Ecto neural progenitor cell (in vitro differentiated cells): ENCODE measurements around the gene RFX4.

Experiments
- DNase-seq: peaks from one replicate; pipeline ENCODE4 v3.0.0-alpha.2; 2018; ENCODE audit warnings: low spot score

Gene RFX4

GRCh38 chr12:106732890-106733289 is 150.1 kb downstream of the RFX4 start:
- DNase-seq, result no peak

GRCh38 chr12:106733660-106734059 is 150.9 kb downstream of the RFX4 start:
- DNase-seq, result no peak

DNA sequence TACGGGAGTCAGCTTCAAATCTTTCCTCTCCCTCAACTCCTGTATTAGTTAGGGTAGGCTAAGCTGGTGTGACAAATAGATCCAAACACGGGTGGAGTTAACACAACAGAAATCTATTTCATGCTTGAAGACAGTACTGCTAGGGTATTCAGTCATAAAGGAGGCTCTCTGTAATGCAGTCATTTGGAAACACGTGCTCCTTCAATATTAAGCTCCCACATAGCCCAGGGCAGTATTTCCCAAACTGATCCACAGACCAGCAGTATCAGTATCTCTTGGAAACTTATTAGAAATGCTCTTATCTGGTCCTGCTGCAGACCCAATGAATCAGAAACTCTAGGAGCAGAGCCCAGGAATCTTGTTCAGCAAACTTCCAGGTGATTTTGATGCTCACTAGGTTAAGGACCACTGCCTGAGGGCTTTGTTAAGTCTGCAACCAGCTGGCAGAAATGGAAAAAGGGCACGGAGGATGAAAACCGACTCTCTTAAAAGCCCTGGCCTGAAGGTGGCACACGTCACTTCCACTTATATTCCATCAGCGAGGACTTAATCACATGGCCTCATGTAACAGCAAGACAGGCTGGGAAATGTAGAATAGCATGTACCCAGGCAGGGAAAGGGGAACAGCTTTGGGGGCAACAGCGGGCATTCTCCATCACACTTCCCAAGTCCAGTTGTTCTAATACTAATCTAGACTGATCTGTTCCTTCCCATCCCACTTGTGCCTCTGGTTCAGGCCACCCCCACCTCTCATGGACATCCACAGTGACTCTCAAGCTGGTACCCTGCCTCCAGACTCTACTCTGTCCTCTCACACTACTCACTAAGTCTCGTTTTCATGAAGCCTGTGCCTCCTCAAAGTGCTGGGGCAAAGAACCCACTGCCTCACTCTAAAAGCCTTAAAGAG is 153.5 kb downstream of the RFX4 start:
- DNase-seq, result no peak

DNA sequence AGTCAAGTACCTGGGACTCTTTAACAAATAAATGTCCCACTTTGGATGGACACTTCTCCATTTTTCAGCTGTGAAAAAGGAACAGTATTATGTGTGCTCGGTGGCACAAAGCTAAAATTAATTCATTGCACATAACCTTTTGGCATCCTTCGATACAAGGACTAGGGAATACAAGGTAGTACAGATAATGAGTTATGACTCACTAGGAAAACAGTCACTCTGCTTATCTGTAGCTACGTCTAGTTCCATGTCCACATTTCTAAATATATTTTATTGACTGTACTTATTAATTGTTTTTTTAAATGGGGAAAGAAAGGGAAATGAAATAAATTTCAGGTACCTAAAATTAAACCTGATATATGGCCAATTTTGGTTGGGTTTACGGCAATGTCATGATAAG is 156.5 kb downstream of the RFX4 start:
- DNase-seq, result no peak

- no peak for DNase-seq
Observed at GRCh38 chr12:106739815-106740530, 157.2 kb downstream of the RFX4 start.

GRCh38 chr12:106740818-106741217 is 158.0 kb downstream of the RFX4 start:
- DNase-seq, result no peak

DNA sequence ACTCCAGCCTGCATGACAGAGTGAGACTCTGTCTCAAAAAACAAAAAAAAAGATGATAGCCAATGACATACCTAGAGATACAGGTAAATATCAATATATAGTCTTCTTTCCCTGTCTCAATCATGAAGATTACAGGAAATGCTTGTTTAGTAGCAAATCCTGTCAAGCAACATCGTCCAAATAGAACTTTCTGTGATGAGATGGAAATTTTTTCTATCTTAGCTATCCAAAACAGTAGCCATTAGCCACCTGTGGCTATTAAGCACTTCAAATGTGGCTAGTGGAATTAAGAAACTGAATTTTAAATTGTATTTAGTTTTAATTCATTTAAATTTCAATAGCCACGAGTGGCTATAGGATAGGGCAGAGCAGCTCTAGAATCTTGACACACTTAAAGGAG is 158.4 kb downstream of the RFX4 start:
- no peak for DNase-seq

DNA sequence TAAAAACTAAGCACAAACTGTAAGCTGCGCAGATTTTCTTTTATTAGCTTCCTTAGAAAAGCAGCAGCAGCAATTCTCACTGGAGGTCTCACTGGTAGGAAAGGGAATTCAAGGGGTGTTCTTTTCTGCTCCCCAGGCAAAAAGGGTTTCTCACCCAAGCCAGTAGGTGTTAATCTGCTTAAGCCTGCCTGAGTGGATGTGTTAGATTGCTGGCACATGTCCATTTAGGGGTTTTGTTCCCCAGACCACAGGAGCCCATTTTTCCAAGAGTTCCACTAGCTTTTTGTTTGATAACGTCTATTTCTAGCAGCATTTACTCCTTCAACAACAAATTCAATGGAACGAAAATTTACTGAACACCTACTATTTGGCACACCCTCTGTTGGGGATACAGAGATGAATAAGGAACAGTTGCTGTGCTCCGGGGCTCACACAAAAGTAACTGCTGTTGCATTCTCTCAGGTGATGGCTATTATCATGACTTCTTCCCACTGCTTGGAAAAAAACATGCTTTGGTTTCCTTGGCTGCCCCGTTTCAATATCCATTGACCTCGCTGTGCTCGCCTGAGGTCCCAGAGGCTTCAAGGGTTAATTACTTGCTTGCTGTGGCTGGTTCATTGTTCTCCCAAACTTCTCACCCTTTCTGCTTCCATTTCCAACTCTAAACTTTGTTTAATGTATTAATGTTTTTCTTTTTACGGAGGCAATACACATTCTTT is 160.6 kb downstream of the RFX4 start:
- no peak for DNase-seq

- DNase-seq, result no peak
Observed at GRCh38 chr12:106744600-106744999, 161.8 kb downstream of the RFX4 start.

DNA sequence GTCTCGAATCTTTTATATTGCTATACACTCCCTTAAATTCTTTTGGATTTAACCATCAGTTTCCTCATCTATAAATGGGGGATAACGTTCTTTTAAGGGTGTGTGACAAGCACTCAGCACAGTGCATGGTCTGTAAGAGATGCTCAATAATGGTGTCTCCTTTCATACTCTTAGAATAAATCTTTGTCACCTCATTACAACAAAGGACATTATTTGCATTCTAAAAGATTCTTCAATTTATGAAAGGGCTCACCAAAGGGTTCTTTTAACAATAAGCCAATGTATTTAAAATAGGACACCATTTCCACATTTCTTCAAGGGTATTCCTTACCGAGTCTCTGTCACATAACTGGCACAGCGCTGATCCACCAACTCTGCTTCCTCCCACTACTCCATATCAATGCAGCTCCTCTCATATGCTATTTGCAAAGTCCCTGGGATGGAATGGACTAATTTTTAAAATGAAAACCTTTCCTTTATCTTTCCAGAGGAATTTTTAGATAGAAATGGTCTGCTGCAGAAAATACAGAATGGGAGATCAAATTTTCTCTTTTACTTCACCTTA is 162.5 kb downstream of the RFX4 start:
- no peak for DNase-seq

DNA sequence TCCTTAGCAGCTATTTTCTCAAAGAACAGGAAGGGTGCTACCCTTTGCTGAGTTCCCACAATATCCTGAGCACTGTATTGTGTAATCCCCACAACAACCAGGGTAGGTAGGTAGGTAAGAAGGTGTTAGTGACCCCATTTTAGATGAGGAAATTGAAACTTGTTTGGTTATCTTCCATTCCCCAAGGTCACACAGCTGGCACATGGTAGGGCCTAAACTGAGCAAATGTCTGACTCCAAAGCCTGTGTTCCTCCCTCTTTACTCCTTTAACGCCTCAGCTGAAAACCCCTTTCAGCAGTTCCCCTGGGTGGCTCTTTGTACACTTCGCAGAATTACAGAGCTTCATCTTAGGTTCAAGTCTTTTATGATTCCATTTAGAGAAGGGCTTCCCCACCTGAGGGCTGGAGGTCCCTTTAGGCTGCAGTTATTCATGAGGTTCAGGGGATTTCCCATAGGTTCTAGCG is 165.2 kb downstream of the RFX4 start:
- no peak for DNase-seq

DNA sequence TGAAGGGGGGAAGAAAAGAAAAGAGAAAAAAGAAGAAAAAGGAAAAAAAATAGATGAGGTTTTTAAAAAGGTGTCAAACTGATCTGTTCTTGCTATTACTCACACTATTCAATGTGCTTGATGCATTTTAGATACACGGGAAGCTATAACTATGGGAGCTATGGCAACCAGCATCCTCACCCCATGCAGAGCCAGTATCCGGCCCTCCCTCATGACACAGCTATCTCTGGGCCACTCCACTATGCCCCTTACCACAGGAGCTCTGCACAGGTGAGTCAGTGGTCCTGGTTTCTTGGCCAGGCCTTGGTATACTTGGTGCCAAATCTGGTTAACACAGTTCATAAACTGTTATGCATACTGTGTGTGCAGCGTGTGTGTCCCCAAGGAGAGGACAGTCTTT is 167.7 kb downstream of the RFX4 start:
- DNase-seq, result no peak

GRCh38 chr12:106753526-106753925 is 170.7 kb downstream of the RFX4 start:
- no peak for DNase-seq

DNA sequence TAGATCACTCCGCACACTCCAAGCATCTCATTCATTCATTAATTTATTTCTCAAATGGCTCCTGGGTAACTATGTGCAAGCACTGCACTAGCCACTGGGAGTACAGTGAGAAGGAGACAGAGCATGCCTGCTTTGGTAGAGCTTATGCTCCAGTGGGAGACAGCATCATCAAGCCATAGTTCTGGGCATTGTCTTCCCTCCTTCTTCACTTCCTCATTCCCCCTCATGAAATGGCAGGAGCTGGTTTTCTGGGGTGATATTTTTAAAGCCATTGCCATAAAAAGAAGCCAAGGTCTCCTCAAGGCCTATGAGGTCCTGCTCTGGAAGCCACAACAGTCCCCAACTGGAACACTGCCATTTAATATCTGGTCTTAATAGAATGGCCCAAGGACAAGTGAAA is 171.5 kb downstream of the RFX4 start:
- no peak for DNase-seq

DNA sequence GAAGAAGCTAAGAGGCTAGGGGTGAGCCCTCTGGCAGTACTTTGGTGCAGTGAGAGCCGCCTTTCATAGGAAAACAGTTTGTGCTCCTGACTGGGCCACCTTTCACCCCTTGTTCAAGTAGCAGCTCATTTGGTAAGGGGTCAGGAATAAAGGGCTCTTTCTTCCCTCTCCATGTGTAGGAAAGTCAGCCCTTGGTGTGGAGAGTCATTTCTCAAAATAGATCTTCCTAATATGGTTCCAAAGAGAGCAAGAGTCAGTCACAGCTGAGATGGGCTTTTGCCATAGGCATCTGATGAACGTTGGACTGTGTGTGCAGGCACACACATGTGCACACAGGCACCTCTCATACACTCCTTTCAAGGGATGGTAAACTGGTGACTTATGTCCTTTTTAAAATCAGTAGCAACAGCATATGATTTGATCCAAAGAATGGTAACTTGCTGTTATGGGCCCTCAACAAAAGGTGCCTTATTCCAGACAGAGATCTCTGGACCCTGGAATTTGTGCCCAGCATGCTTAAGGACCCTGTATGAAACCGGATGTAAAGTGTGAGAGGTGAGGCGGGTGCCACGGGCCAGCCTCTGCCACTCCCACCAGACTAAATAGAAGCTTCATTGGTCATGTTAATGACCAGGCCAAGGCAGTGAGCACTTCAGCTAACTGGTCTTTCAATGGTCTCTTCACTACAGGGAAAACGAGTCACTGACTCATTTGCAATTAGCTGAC is 175.0 kb downstream of the RFX4 start:
- no peak for DNase-seq

GRCh38 chr12:106758349-106759110 is 175.7 kb downstream of the RFX4 start:
- DNase-seq, result no peak

DNA sequence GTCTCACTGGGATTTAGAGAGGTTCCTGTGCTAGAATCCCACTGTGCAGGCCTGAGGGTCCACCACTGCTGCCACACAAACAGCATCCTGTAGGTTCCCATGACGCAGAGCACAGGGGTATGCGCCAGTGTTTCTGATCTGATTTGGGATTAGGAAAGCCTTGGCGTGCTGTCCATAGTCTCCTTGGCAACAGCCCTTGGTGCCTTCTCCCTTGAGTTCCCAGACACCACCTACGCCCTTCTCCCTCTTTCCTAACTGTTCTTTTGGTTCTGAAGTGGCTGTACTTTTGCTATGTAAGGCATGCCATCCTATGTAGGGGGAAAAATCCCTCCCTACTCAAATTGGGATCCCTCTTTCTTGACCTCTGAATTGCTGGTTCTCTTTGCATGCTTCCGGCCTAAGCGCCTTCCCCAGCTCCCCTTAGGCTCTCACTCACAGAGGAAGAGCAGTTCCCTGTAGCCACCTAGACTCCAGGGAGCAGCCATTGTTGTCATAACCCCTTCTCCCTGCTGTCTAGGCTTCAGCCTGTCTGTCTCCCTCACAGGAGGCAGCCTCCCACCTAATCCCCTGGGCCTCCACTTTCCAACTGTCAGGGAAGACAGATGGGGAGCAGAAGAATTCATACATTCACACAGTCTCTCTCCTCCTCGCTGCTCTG is 176.9 kb downstream of the RFX4 start:
- DNase-seq, result peak; percentile 80

- no peak for DNase-seq
Observed at GRCh38 chr12:106760184-106760531, 177.4 kb downstream of the RFX4 start.

DNA sequence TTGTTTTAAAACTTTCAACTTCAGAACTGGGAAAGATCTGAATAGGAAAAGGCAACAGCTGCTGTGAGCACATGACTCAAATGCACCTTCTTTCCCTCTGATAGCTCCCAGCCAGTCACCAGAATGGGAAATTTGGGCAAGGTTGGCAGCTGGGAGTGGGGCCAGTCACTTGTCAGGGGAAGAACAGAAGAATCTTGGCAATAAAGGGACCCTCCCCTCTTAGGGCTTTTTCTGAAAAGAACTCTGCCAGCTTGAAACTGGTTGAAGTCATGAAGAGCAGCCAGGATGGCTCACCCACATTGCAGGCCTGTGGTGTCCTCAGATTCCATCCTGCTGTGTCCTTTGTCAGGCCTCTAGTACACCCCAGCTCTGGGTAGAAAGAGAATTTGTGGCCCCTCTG is 181.4 kb downstream of the RFX4 start:
- no peak for DNase-seq

GRCh38 chr12:106764738-106765137 is 181.9 kb downstream of the RFX4 start:
- no peak for DNase-seq
